22Rv1 (cell line): ENCODE results near the gene SCEL.

ENCODE experiments used
- CTCF ChIP-seq: fragments of 450-650 bp; IDR thresholded peaks from 2 replicates; pipeline ENCODE4 v1.5.1; 2017; ENCODE audit warnings: mild to moderate bottlenecking
- ZFX ChIP-seq: fragments of 450-650 bp; IDR thresholded peaks from 2 replicates; pipeline ENCODE4 v1.6.1; 2017; ENCODE audit warnings: antibody characterized with exemption, borderline replicate concordance

GRCh38 chr13:77515785-77516184, 19.7 kb upstream of the SCEL start:
- TF ChIP-seq CTCF (no peak), ZFX (no peak)
